Natural killer cell (primary cell): ENCODE data around the gene WDR33. TPM values are rescaled to one million over a fixed set of nuclear protein-coding genes. Genes with fewer than 3 reads are reported as not detected.

ENCODE experiments used
- ATAC-seq, 3 donors: fragments of 150-1000 bp in 2 of 3; fragments of 200-7000 bp in 1 of 3; cut with Tn5 transposase; 1 replicate in 1 of 3; 2 replicates in 2 of 3; pipeline ENCODE4 v1.10.0; 2021; ENCODE audit warnings: mild to moderate bottlenecking in 2 of 3, moderate library complexity in 2 of 3
- DNase-seq, 2 donors: peaks; one replicate each; pipeline versions ENCODE4 v3.0.0 to v3.0.0-alpha.2; 2013 to 2021; ENCODE audit warnings: mixed read lengths in 1 of 2
- H3K27ac ChIP-seq: one replicate; pipeline ENCODE4 v1.5.1; 2013; ENCODE audit warnings: mild to moderate bottlenecking, low read length
- H3K27me3 ChIP-seq: one replicate; pipeline ENCODE4 v1.6.1; 2013; ENCODE audit warnings: low read length; ENCODE audit not compliant: control insufficient read depth, insufficient read depth
- H3K36me3 ChIP-seq: one replicate; pipeline ENCODE4 v1.6.1; 2013; ENCODE audit warnings: low read length; ENCODE audit not compliant: control insufficient read depth, insufficient read depth
- H3K4me1 ChIP-seq: one replicate; pipeline ENCODE4 v1.6.1; 2013; ENCODE audit warnings: low read length; ENCODE audit not compliant: control insufficient read depth, insufficient read depth
- H3K4me3 ChIP-seq: one replicate; pipeline ENCODE4 v1.5.1; 2013; ENCODE audit warnings: low read length
- H3K9me3 ChIP-seq: one replicate; pipeline ENCODE4 v1.6.1; 2013; ENCODE audit warnings: low read length; ENCODE audit not compliant: control insufficient read depth, insufficient read depth
- H3K27ac Mint-ChIP-seq, 2 donors: one replicate each; pipeline ENCODE4 v1.8.0; 2022; ENCODE audit warnings: mild to moderate bottlenecking in 2 of 2, mixed read lengths in 2 of 2, moderate library complexity in 1 of 2
- H3K27me3 Mint-ChIP-seq, 2 donors: one replicate each; pipeline ENCODE4 v1.8.0; 2022; ENCODE audit warnings: low read depth in 2 of 2, mixed read lengths in 2 of 2
- H3K36me3 Mint-ChIP-seq: one replicate; pipeline ENCODE4 v1.8.0; 2022; ENCODE audit warnings: mixed read lengths
- H3K4me1 Mint-ChIP-seq, 2 donors: one replicate each; pipeline ENCODE4 v1.8.0; 2022; ENCODE audit warnings: mixed read lengths in 2 of 2
- H3K4me3 Mint-ChIP-seq: one replicate; pipeline ENCODE4 v1.8.0; 2022; ENCODE audit warnings: mild to moderate bottlenecking, moderate library complexity, mixed read lengths
- H3K9me3 Mint-ChIP-seq, 2 donors: one replicate each; pipeline ENCODE4 v1.8.0; 2022; ENCODE audit warnings: mixed read lengths in 2 of 2
- WGBS: methylation state at CpG from one replicate; pipeline ENCODE4 v1.1.7; 2013; ENCODE audit warnings: missing lambda C conversion rate; ENCODE audit not compliant: insufficient coverage; 5-methylcytosine and 5-hydroxymethylcytosine counted together
- intact Hi-C: fragments of 100-400 bp; cut with micrococcal nuclease; formaldehyde crosslinking; loops from one replicate; pipeline ENCODE4 v1.14.2; 2022
- total RNA-seq, 4 donors: library from RNA; stranded (reverse); fragments of 120-200 nt in 1 of 4; gene quantifications; one replicate each; pipeline versions ENCODE4 v1.2.3 to v1.2.4, GENCODE V29; 2013 to 2022
- TF ChIP-seq, protein P1 (sequence below): fragments of 200-600 bp; IDR thresholded peaks from one replicate; pipeline ENCODE4 v1.8.0; 2022; ENCODE audit warnings: antibody characterized with exemption

WDR33 gene
- total RNA-seq, 3 donors from 2014 or later (not counting 1 experiment from before 2014, with no cell fraction given), result 55.2 to 78.4 (median 55.3) TPM

DNA sequence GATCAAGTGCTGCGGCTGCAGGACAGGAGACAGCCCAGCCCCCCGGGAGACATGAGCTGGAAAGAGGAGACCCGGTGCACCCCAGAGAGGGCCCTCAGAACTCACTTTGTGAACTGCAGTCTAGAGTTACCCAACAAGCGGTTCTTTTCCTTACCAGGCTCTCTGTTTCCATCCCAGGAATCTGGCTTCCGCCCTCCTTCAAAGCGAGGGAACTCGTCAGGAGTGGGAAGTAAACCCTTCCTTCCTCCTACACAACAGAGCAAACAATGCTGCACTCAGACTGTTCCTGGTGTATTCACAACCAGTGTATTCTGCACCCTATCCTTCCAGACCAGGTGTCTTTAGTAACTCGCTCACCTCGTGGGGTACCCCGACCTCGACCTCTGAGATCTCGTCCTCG, 101.6 kb downstream of the WDR33 start:
- no peak overlapping the region for H3K4me3 Mint-ChIP-seq
- TF ChIP-seq, protein P1, sequence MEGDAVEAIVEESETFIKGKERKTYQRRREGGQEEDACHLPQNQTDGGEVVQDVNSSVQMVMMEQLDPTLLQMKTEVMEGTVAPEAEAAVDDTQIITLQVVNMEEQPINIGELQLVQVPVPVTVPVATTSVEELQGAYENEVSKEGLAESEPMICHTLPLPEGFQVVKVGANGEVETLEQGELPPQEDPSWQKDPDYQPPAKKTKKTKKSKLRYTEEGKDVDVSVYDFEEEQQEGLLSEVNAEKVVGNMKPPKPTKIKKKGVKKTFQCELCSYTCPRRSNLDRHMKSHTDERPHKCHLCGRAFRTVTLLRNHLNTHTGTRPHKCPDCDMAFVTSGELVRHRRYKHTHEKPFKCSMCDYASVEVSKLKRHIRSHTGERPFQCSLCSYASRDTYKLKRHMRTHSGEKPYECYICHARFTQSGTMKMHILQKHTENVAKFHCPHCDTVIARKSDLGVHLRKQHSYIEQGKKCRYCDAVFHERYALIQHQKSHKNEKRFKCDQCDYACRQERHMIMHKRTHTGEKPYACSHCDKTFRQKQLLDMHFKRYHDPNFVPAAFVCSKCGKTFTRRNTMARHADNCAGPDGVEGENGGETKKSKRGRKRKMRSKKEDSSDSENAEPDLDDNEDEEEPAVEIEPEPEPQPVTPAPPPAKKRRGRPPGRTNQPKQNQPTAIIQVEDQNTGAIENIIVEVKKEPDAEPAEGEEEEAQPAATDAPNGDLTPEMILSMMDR, result no peak
- no peaks in the 10 kb centered on the region for H3K27me3 Mint-ChIP-seq
- Histone ChIP-seq H3K4me3 (no peak overlapping the region), H3K27ac (no peak overlapping the region), H3K4me1 (peaks cover 4% of the 10 kb centered on the region), H3K9me3 (no peaks in the 10 kb centered on the region), H3K36me3 (peaks cover 38% of the 10 kb centered on the region), H3K27me3 (no peaks in the 10 kb centered on the region)
- WGBS, result 97% methylated on average over 13 of the region's 13 CpGs
- ATAC-seq (no peak), DNase-seq (no peak)
- intact Hi-C loops, result no loop called here
- no peaks in the 10 kb centered on the region for H3K9me3 Mint-ChIP-seq
- peaks cover 13 to 16% of the 10 kb centered on the region in 2 donors for H3K4me1 Mint-ChIP-seq
- H3K27ac Mint-ChIP-seq, result no peak overlapping the region
- no peaks in the 10 kb centered on the region for H3K36me3 Mint-ChIP-seq

DNA sequence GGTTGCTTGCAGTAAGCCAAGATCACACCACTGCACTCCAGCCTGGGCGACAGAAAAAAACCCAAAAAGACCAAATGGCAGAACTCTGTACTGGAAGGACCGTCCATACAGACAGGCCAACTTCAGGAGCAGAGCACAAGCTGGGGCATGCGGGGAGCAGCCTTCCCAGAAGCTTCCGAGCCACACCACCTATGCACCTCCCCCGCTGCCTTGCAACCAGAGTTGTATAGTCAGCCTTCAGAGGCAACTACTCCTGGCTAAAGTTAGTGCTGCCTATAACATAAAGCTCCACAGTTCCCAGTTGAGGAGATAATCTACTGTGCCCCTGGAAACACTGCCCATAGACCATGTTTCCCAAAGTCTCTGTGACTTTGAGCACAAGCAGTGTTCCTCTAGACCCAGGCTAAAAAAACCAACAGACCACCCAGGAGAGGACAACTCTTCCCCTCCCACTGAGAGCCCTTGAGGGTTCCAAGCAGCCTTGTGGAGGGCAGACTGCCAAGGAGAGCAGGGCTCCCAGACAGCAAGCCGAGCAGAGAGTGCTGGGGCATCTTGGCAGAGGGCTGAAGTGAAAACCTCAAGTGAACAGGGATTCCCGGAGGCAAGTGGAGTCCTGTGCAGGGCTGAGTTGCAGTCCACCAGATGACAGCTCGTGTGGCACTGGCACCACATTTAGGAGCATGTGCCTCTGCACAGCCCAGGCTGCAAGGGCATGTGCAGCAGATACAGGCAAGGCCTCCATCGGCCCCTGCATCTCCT, 102.9 kb downstream of the WDR33 start:
- intact Hi-C loops, result no loop called here
- no peak for DNase-seq
- Mint-ChIP-seq H3K4me3 (no peak overlapping the region), H3K9me3 (no peaks in the 10 kb centered on the region), H3K27ac (no peak overlapping the region), H3K36me3 (no peaks in the 10 kb centered on the region), H3K27me3 (no peaks in the 10 kb centered on the region), H3K4me1 (peaks cover 16 to 17% of the 10 kb centered on the region in 2 donors)
- H3K36me3 ChIP-seq, result peaks cover 41% of the 10 kb centered on the region
- no peak for ATAC-seq
- H3K9me3 ChIP-seq, result no peaks in the 10 kb centered on the region
- H3K4me3 ChIP-seq, result no peak overlapping the region
- TF ChIP-seq, protein P1, result no peak
- WGBS, result 96% methylated on average over 9 of the region's 9 CpGs
- no peak overlapping the region for H3K27ac ChIP-seq
- H3K4me1 ChIP-seq, result peaks cover 14% of the 10 kb centered on the region
- no peaks in the 10 kb centered on the region for H3K27me3 ChIP-seq

DNA sequence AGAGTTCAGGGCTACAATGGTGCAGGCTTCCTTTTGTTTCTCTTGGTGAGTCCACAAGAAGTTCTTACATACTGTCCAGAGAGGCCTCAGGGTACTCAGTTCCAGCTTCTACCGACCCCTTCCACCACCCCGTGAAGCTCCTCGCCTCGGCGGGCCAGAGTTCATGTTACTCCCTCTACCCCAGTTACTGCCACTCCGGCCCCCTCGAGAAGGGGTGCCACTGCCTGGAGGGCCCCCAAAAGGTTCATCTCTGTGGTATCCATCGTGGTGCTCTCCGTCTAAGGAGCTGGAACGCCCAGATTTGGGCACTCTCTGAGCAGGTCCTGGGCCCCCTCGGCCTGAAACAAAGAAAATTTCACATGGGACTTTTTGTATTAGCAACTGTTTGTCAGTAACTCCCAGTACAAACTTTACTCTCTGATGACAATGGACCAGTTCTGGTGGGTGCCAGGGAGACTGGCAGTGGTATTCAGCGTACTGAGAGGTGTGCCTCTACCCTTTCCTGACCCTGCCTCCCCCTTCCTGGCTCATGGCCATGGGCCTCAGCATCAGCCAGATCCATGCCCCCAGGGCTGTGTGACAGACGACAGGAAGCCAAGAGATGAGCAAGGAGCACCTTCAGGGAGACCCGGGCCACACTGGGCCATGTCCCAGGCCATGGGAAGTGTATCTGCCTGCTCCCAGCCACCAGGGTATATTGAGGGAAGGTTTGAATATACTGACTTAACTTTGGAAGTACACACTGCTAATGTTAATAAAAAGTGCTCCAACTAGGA, 104.6 kb downstream of the WDR33 start:
- H3K27me3 Mint-ChIP-seq, result no peaks in the 10 kb centered on the region
- TF ChIP-seq, protein P1, result no peak
- intact Hi-C loops, result no loop called here
- H3K27ac Mint-ChIP-seq, result peak overlapping the region; percentile 58 to 70
- H3K9me3 Mint-ChIP-seq, result no peaks in the 10 kb centered on the region
- WGBS, result 97% methylated on average over 14 of the region's 14 CpGs
- DNase-seq (no peak), ATAC-seq (no peak)
- Histone ChIP-seq H3K9me3 (no peaks in the 10 kb centered on the region), H3K4me3 (no peak overlapping the region), H3K27ac (no peak overlapping the region), H3K27me3 (no peaks in the 10 kb centered on the region), H3K4me1 (peaks cover 24% of the 10 kb centered on the region), H3K36me3 (peaks cover 41% of the 10 kb centered on the region)
- H3K4me1 Mint-ChIP-seq, result peaks cover 25 to 27% of the 10 kb centered on the region in 2 donors
- no peaks in the 10 kb centered on the region for H3K36me3 Mint-ChIP-seq
- H3K4me3 Mint-ChIP-seq, result no peak overlapping the region
